ENCODE results near the gene UBE2J2. TPM values are rescaled to one million over a fixed set of nuclear protein-coding genes. Genes with fewer than 3 reads are reported as not detected.

Gene UBE2J2
- polyA plus RNA-seq, 1 of the 3 experiments (the other 2 are of a cell fraction) = 47.5 TPM

DNA sequence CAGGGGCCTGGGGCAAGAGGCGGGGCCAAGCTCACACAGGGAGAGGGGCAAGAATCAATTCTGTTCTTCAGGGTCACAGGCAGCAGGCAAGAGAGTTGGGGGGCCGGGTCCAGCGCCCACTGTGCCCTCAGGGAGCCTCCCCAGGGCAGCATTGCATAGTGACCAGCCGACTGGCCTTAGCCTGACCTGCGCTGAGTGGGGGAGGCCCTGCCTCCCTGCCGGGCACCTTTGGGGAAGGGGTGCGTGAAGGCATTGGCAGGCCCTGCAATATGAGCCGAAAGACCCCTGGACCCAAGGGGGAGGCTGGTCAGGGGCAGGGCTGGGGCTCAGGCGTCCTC, 18.8 kb upstream of the UBE2J2 start:
- 87% methylated on average over 4 of the region's 9 CpGs for WGBS (ENCODE audit: low lambda C conversion rate)
- H2AFZ ChIP-seq (ENCODE audit: low read depth) = no peak overlapping the region

DNA sequence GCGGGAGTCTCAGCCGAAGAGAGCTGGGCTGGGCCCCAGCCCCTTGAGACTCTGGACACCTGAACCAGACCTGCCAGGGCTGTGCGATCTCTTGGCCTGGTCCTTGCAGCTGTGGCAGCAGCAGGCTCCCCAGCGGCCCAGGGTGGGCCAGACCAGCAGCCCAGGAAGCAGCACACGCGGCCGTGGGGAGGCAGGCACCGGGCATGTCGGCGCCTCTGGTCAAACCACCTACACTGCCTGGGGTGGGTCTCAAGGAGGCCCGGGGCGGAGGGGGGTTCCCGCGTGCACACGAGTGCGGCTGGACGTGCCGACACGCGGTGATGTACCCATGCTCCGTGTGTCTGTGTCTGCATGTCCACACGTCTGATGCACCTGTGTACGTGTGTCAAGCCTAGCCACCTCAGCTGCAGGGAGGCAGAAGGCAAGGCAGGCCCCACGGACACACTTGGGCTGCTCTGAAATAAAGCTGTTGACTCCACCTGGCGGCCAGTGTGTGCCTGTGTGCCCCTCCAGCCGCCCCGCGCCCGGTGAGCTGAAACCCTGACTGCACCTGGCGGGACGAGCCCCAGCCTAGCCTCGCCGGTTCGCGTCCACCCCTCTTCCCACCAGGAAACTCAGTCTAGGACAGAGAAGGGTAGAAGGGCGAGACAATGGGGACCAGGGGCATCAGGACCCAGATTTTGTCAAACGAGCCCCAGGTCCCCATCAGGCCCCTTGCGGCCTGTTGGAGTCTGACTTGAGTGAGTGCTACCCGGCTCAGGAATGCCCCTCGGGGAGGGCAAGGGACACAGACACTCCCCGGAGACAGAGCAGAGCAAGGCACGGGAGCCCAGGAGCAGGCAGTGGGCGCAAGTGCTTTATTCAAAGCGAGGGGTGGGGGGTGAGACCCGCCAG, 18.1 kb upstream of the UBE2J2 start:
- H3K27ac ChIP-seq (ENCODE audit: low read depth in 2 of 2, low read length in 1 of 2) = no peak overlapping the region
- 66% methylated on average over 21 of the region's 45 CpGs for WGBS (ENCODE audit: low lambda C conversion rate)
- no peak overlapping the region for H3K9ac ChIP-seq
- H3K79me2 ChIP-seq (ENCODE audit: insufficient read depth) = no peaks in the 10 kb centered on the region
- H3F3A ChIP-seq (replicated peaks; ENCODE audit: insufficient read depth) = no peaks in the 10 kb centered on the region
- TF ChIP-seq POLR2AphosphoS5 (IDR thresholded peaks at IDR 0.05; ENCODE audit: low read depth, low read length) = peak; percentile 16
- TF ChIP-seq GATA2 (CRISPR knock-in tag; IDR thresholded peaks at IDR 0.05) = no peak
- TF ChIP-seq RAD21 (IDR thresholded peaks at IDR 0.05; ENCODE audit: low read length) = peak; percentile 70
- TF ChIP-seq CTCF (IDR thresholded peaks at IDR 0.05) = peak; percentile 57
- peak; percentile 63 for TF ChIP-seq SMC3 (IDR thresholded peaks at IDR 0.05; ENCODE audit: low read depth, low read length)
- no peak for TF ChIP-seq RFX5 (IDR thresholded peaks at IDR 0.05; ENCODE audit: low read length)
- H3K36me3 ChIP-seq (replicated peaks in 1 of 2; ENCODE audit: control insufficient read depth in 1 of 2, insufficient read depth in 2 of 2, low read length in 1 of 2) = peaks cover 0 to 18% of the 10 kb centered on the region in 2 experiments
- H3K4me1 ChIP-seq (ENCODE audit: control insufficient read depth in 1 of 2, insufficient read depth in 2 of 2, low read depth in 1 of 2, low read length in 1 of 2) = peaks cover 0 to 6% of the 10 kb centered on the region in 2 experiments; a peak in 1 of 4 replicates
- no peak overlapping the region for H2AFZ ChIP-seq (ENCODE audit: low read depth)
- H3K4me3 ChIP-seq (ENCODE audit: low read depth in 2 of 2, low read length in 1 of 2) = no peak overlapping the region
- ChIA-PET CTCF (interaction anchor here (0.6 to 7.3 kb wide), 35 partner anchors 8 to 350 kb away, joined by 3 to 131 read pairs (median 5); partner anchors contain the start of genes PERM1 and UBE2J2), POLR2A (interaction anchor here (1.0 to 1.5 kb wide), 4 partner anchors 10 to 18 kb away, joined by 3 to 4 read pairs (median 4); partner anchors contain the start of gene UBE2J2)
- H3K9me2 ChIP-seq = no peaks in the 10 kb centered on the region
- no peaks in the 10 kb centered on the region for H3K27me3 ChIP-seq (ENCODE audit: insufficient read depth)
- peak; percentile 84 for DNase-seq
- H3K9me3 ChIP-seq = no peaks in the 10 kb centered on the region
- no peak overlapping the region for H3K4me2 ChIP-seq
- no peaks in the 10 kb centered on the region for H4K20me1 ChIP-seq (ENCODE audit: insufficient read depth)

More for the DNA sequence above, 18.8 kb upstream of the UBE2J2 start:
- no peaks in the 10 kb centered on the region for H3F3A ChIP-seq (replicated peaks; ENCODE audit: insufficient read depth)
- peaks cover 0 to 6% of the 10 kb centered on the region in 2 experiments; a peak in 1 of 4 replicates for H3K4me1 ChIP-seq (ENCODE audit: control insufficient read depth in 1 of 2, insufficient read depth in 2 of 2, low read depth in 1 of 2, low read length in 1 of 2)
- H3K9me2 ChIP-seq = no peaks in the 10 kb centered on the region
- CTCF ChIA-PET = interaction anchor here (0.6 to 7.3 kb wide), 31 partner anchors 8 to 350 kb away, joined by 3 to 131 read pairs (median 5); partner anchors contain the start of genes PERM1 and UBE2J2
- no peaks in the 10 kb centered on the region for H3K79me2 ChIP-seq (ENCODE audit: insufficient read depth)
- H3K4me3 ChIP-seq (ENCODE audit: low read depth in 2 of 2, low read length in 1 of 2) = no peak overlapping the region
- no peak overlapping the region for H3K27ac ChIP-seq (ENCODE audit: low read depth in 2 of 2, low read length in 1 of 2)
- no peaks in the 10 kb centered on the region for H4K20me1 ChIP-seq (ENCODE audit: insufficient read depth)
- TF ChIP-seq POLR2AphosphoS5 (IDR thresholded peaks at IDR 0.05; ENCODE audit: low read depth, low read length) (no peak), RFX5 (IDR thresholded peaks at IDR 0.05; ENCODE audit: low read length) (no peak), YY1 (IDR thresholded peaks at IDR 0.05; ENCODE audit: low read depth) (no peak), SIN3A (IDR thresholded peaks at IDR 0.05; ENCODE audit: borderline replicate concordance, low read depth, low read length) (no peak), EZH2phosphoT487 (IDR thresholded peaks at IDR 0.05; ENCODE audit: borderline replicate concordance, low read depth) (no peak), TEAD4 (IDR thresholded peaks at IDR 0.05; ENCODE audit: borderline replicate concordance, insufficient read depth) (no peak), MXI1 (IDR thresholded peaks at IDR 0.05; ENCODE audit: low read depth, low read length) (no peak), USF2 (IDR thresholded peaks at IDR 0.05; ENCODE audit: borderline replicate concordance, low read depth, low read length) (no peak), ELF1 (IDR thresholded peaks at IDR 0.05) (no peak)
- H3K9ac ChIP-seq = no peak overlapping the region
- POLR2A ChIA-PET = interaction anchor here (1.0 to 1.5 kb wide), 3 partner anchors 11 to 19 kb away, joined by 3 to 4 read pairs (median 4); partner anchors contain the start of gene UBE2J2
- DNase-seq = no peak
- H3K27me3 ChIP-seq (ENCODE audit: insufficient read depth) = no peaks in the 10 kb centered on the region
- peaks cover 0 to 18% of the 10 kb centered on the region in 2 experiments for H3K36me3 ChIP-seq (replicated peaks in 1 of 2; ENCODE audit: control insufficient read depth in 1 of 2, insufficient read depth in 2 of 2, low read length in 1 of 2)
- H3K9me3 ChIP-seq = no peaks in the 10 kb centered on the region
- no peak overlapping the region for H3K4me2 ChIP-seq

Data from SK-N-SH (cell line).